ENCODE measurements around the gene GUCY1A2.

GRCh38 chr11:106997227-106997626 lies 21.0 kb downstream of the GUCY1A2 start:
- TF ChIP-seq, protein P1, sequence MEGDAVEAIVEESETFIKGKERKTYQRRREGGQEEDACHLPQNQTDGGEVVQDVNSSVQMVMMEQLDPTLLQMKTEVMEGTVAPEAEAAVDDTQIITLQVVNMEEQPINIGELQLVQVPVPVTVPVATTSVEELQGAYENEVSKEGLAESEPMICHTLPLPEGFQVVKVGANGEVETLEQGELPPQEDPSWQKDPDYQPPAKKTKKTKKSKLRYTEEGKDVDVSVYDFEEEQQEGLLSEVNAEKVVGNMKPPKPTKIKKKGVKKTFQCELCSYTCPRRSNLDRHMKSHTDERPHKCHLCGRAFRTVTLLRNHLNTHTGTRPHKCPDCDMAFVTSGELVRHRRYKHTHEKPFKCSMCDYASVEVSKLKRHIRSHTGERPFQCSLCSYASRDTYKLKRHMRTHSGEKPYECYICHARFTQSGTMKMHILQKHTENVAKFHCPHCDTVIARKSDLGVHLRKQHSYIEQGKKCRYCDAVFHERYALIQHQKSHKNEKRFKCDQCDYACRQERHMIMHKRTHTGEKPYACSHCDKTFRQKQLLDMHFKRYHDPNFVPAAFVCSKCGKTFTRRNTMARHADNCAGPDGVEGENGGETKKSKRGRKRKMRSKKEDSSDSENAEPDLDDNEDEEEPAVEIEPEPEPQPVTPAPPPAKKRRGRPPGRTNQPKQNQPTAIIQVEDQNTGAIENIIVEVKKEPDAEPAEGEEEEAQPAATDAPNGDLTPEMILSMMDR (IDR thresholded peaks at IDR 0.05) = no peak
- TF ChIP-seq POLR2A (IDR thresholded peaks at IDR 0.05) = no peak
